Spleen (tissue), 11 donors: Measurements from ENCODE around the gene CEP72. TPM values are rescaled to one million over a fixed set of nuclear protein-coding genes. Genes with fewer than 3 reads are reported as not detected.
A peak's percentile ranks its signal among the peaks of the same experiment; 100 is the strongest.

Experiments used
- DNase-seq: peaks from one replicate; pipeline ENCODE4 v3.0.0-alpha.2; 2020
- H3K27ac ChIP-seq, 8 donors: fragments of 200-600 bp; sonication (generic) in 7 of 8; 1 replicate in 4 of 8; 2 replicates in 4 of 8; pipeline versions ENCODE4 v1.5.0 to v1.8.0; 2016 to 2021; ENCODE audit warnings: inconsistent platforms in 4 of 8, mild to moderate bottlenecking in 4 of 8, moderate library complexity in 1 of 8
- H3K27me3 ChIP-seq, 7 donors: fragments of 200-600 bp; sonication (generic) in 6 of 7; replicated peaks in 1 of 7; 1 replicate in 4 of 7; 2 replicates in 3 of 7; pipeline versions ENCODE4 v1.5.0 to v1.8.0; 2016 to 2021; ENCODE audit warnings: inconsistent platforms in 3 of 7, mild to moderate bottlenecking in 1 of 7
- H3K36me3 ChIP-seq, 6 donors: fragments of 200-600 bp; sonication (generic) in 5 of 6; 1 replicate in 4 of 6; 2 replicates in 2 of 6; pipeline versions ENCODE4 v1.5.0 to v1.8.0; 2016 to 2021; ENCODE audit warnings: inconsistent platforms in 2 of 6
- H3K4me1 ChIP-seq, 6 donors: fragments of 200-600 bp; sonication (generic) in 5 of 6; 1 replicate in 3 of 6; 2 replicates in 3 of 6; pipeline versions ENCODE4 v1.5.0 to v1.8.0; 2016 to 2021; ENCODE audit warnings: inconsistent platforms in 3 of 6
- H3K4me3 ChIP-seq, 8 donors: fragments of 200-600 bp; sonication (generic) in 7 of 8; 1 replicate in 4 of 8; 2 replicates in 4 of 8; pipeline versions ENCODE4 v1.5.0 to v1.8.0; 2016 to 2021; ENCODE audit warnings: inconsistent platforms in 4 of 8, mild to moderate bottlenecking in 4 of 8, moderate library complexity in 2 of 8
- H3K9me3 ChIP-seq, 8 donors: fragments of 200-600 bp; sonication (generic) in 7 of 8; 1 replicate in 4 of 8; 2 replicates in 4 of 8; pipeline versions ENCODE4 v1.5.0 to v1.8.0; 2016 to 2021; ENCODE audit warnings: inconsistent platforms in 4 of 8
- POLR2A ChIP-seq, 3 donors: fragments of 450-650 bp; IDR thresholded peaks; one replicate each; pipeline ENCODE4 v1.5.1; 2017; ENCODE audit warnings: antibody characterized with exemption in 3 of 3, mild to moderate bottlenecking in 1 of 3
- POLR2AphosphoS5 ChIP-seq, 3 donors: sonication (generic); formaldehyde crosslinking; IDR thresholded peaks; one replicate each; pipeline ENCODE4 v1.5.1; 2017; ENCODE audit warnings: antibody characterized with exemption in 3 of 3
- WGBS, 5 donors: extraction: QIAGEN DNeasy Blood & Tissue Kit in 3 of 5; methylation state at CpG; one replicate each; pipeline versions ENCODE4 v1.1.5 to v1.1.7; 2013 to 2018; 5-methylcytosine and 5-hydroxymethylcytosine counted together
- intact Hi-C: fragments of 100-400 bp; cut with DNase I; formaldehyde crosslinking; loops from one replicate; pipeline ENCODE4 v1.15.0; 2023; ENCODE audit warnings: low total_unique reads
- polyA plus RNA-seq, 3 donors: library from polyadenylated mRNA; stranded (reverse); fragments of 200-250 nt; gene quantifications; one replicate each; pipeline ENCODE4 v1.2.1, GENCODE V29; 2013
- total RNA-seq, 7 donors: library from RNA; depleted of rRNA in 3 of 7; stranded (reverse); fragments of >200 nt in 3 of 7; fragmentation: NEBNext Ultra II Directional in 4 of 7; extraction: Animal tissue kit (Norgen Biotek cat#: 25700) in 4 of 7; gene quantifications; one replicate each; pipeline versions ENCODE4 v1.1.0 to v1.2.1, GENCODE V29; 2016 to 2021
- TF ChIP-seq, protein P1 (sequence below), 11 experiments: fragments of 200-600 bp in 7 of 11; fragments of 450-650 bp in 4 of 11; sonication (generic) in 4 of 11; IDR thresholded peaks in 8 of 11; conservative IDR thresholded peaks in 3 of 11; 1 replicate in 7 of 11; 2 replicates in 4 of 11; pipeline versions ENCODE4 v1.4.0 to v1.8.0; 2016 to 2021; ENCODE audit warnings: antibody characterized with exemption in 11 of 11, inconsistent platforms in 4 of 11, mild to moderate bottlenecking in 1 of 11
- donor health status: healthy with polysubstance abuse.
- donor health status: DM: no; HTN: no; CAD: no; lungs with moderate emphysema.
- donor health status: DM: no; HTN: no; CAD: no.
- donor health status: Bipolar disorder and iron deficiency.
- donor health status: healthy.
- donor health status: DM: no; HTN: no; CAD: no.
- donor health status: DM: yes; HTN: yes; CAD: no.

The CEP72 gene
- total and polyA plus RNA-seq, 10 donors: 2.1 to 13.1 (median 9.0) TPM

DNA sequence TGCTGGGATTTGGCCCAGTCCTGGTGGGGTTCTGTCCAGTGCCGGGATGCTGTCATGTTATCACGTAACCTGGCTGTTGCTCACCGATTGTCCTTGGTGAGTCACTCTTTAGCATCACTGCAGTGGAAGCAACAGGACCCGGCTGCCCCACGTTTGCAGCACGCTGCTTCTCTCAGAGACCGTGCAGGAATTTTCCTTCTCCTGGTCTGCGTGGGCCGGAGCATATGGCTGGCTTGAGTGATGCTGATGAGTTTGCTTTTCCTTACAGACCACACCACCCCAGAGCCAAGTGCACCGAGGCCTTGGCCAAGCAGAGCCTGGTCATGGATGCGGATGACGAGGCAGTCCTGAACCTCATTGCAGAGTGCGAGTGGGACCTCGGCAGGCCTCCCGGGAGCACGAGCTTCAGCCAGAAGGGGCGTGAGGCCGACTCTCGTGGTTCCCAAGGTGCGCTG is 21.4 kb downstream of the CEP72 start:
- peaks cover 11 to 58% (median 37%) of the 10 kb centered on the region in 6 donors for H3K36me3 ChIP-seq
- no peaks in the 10 kb centered on the region for H3K4me1 ChIP-seq
- peaks cover 0 to 13% (median 9%) of the 10 kb centered on the region in 8 donors for H3K9me3 ChIP-seq
- intact Hi-C loops: no loop called here
- WGBS, 5 donors: 90 to 95% (median 91%) methylated on average over 13 to 20 of the region's 20 CpGs
- peak; percentile 54 for DNase-seq
- no peak overlapping the region for H3K27ac ChIP-seq
- no peaks in the 10 kb centered on the region for H3K27me3 ChIP-seq
- no peak overlapping the region for H3K4me3 ChIP-seq
- TF ChIP-seq POLR2AphosphoS5 (IDR thresholded peaks at IDR 0.05) (no peak), POLR2A (IDR thresholded peaks at IDR 0.05) (no peak)
- TF ChIP-seq, protein P1, sequence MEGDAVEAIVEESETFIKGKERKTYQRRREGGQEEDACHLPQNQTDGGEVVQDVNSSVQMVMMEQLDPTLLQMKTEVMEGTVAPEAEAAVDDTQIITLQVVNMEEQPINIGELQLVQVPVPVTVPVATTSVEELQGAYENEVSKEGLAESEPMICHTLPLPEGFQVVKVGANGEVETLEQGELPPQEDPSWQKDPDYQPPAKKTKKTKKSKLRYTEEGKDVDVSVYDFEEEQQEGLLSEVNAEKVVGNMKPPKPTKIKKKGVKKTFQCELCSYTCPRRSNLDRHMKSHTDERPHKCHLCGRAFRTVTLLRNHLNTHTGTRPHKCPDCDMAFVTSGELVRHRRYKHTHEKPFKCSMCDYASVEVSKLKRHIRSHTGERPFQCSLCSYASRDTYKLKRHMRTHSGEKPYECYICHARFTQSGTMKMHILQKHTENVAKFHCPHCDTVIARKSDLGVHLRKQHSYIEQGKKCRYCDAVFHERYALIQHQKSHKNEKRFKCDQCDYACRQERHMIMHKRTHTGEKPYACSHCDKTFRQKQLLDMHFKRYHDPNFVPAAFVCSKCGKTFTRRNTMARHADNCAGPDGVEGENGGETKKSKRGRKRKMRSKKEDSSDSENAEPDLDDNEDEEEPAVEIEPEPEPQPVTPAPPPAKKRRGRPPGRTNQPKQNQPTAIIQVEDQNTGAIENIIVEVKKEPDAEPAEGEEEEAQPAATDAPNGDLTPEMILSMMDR (IDR thresholded peaks at IDR 0.05 in 8 of 11, conservative IDR thresholded peaks at IDR 0.05 in 3 of 11): no peak

DNA sequence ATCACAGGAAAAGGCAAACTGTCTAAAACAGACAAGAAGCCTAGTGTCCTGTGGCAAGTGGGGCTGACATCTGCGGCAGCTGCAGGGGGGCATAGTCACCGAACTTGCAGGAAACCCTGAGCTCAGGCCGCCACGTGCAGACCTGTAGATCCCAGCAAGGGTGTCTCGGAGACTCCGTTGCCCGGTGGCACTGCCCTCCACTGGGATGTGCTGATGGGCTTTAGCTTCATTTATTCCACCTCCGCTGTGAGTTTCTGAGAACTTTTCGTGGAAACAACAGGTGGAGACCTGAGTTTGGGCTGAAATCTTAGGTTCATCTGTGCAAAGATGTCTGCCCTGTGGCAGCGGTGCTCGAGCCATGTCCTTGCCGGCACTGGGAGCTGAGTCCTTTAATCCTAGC is 22.1 kb downstream of the CEP72 start:
- Histone ChIP-seq H3K4me1 (no peaks in the 10 kb centered on the region), H3K4me3 (no peak overlapping the region), H3K9me3 (peaks cover 0 to 13% (median 9%) of the 10 kb centered on the region in 8 donors), H3K36me3 (peaks cover 11 to 59% (median 43%) of the 10 kb centered on the region in 6 donors), H3K27me3 (no peaks in the 10 kb centered on the region), H3K27ac (no peak overlapping the region)
- TF ChIP-seq, protein P1 (IDR thresholded peaks at IDR 0.05 in 8 of 11, conservative IDR thresholded peaks at IDR 0.05 in 3 of 11): no peak
- no peak for TF ChIP-seq POLR2A (IDR thresholded peaks at IDR 0.05)
- no peak for TF ChIP-seq POLR2AphosphoS5 (IDR thresholded peaks at IDR 0.05)
- WGBS, 5 donors: 92 to 98% (median 97%) methylated on average over 9 to 12 of the region's 12 CpGs
- DNase-seq: peak; percentile 51
- intact Hi-C loops: no loop called here

DNA sequence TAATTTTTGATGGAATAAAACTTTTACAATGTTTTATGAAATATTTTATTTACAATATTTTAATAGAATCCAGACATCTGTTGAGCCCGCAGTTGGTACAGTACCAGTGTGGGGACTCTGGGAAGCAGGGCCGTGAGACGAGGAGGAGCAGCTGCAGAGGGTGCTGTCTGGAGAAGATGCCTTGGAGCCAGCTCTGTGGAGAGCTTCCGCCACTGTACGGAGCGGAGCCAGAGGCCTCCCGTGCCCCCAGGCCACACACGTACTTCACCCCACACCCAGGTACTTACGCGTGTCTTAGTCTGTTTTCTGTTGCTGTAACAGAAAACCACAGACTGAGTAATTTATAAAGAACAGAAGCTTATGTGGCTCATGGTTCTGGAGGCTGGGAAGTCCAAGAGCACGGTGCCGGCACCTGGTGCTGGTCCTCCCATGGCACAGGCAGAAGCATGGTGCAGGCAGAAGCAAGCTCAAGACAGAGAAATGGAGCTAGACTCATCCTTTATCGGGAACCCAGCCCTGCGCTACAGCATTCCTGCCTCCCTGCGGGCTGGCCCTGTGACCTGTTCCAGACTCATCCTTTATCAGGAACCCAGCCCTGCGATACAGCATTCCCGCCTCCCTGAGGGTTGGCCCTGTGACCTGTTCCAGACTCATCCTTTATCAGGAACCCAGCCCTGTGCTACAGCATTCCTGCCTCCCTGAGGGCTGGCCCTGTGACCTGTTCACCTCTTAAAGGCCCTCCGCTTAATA is 23.3 kb downstream of the CEP72 start:
- intact Hi-C loops: no loop called here
- H3K27me3 ChIP-seq: no peaks in the 10 kb centered on the region
- 88 to 99% (median 93%) methylated on average over 18 of the region's 18 CpGs for WGBS, 5 donors
- no peak overlapping the region for H3K4me3 ChIP-seq
- DNase-seq: peak; percentile 28
- no peak overlapping the region for H3K27ac ChIP-seq
- peaks cover 0 to 13% (median 9%) of the 10 kb centered on the region in 8 donors for H3K9me3 ChIP-seq
- H3K36me3 ChIP-seq: peaks cover 11 to 72% (median 55%) of the 10 kb centered on the region in 6 donors
- TF ChIP-seq POLR2A (IDR thresholded peaks at IDR 0.05): no peak
- TF ChIP-seq, protein P1 (IDR thresholded peaks at IDR 0.05 in 8 of 11, conservative IDR thresholded peaks at IDR 0.05 in 3 of 11): no peak
- TF ChIP-seq POLR2AphosphoS5 (IDR thresholded peaks at IDR 0.05): no peak
- H3K4me1 ChIP-seq: no peaks in the 10 kb centered on the region

GRCh38 chr5:636951-637350 is 24.8 kb downstream of the CEP72 start:
- no peak overlapping the region for H3K27ac ChIP-seq
- peaks cover 11 to 84% (median 65%) of the 10 kb centered on the region in 6 donors for H3K36me3 ChIP-seq
- 84 to 96% (median 91%) methylated on average over 20 of the region's 20 CpGs for WGBS, 5 donors
- TF ChIP-seq, protein P1 (IDR thresholded peaks at IDR 0.05 in 8 of 11, conservative IDR thresholded peaks at IDR 0.05 in 3 of 11): no peak
- TF ChIP-seq POLR2AphosphoS5 (IDR thresholded peaks at IDR 0.05) (no peak), POLR2A (IDR thresholded peaks at IDR 0.05) (no peak)
- H3K4me1 ChIP-seq: no peaks in the 10 kb centered on the region
- intact Hi-C loops: no loop called here
- DNase-seq: peak; percentile 43
- H3K9me3 ChIP-seq: peaks cover 0 to 13% (median 9%) of the 10 kb centered on the region in 8 donors
- H3K4me3 ChIP-seq: no peak overlapping the region
- no peaks in the 10 kb centered on the region for H3K27me3 ChIP-seq
